Aorta (tissue), 5 donors: Measurements from ENCODE around the gene AGBL4. TPM values are rescaled to one million over a fixed set of nuclear protein-coding genes. Genes with fewer than 3 reads are reported as not detected.

Experiments used
- ATAC-seq: fragments of 200-7000 bp; cut with Tn5 transposase; one replicate; pipeline ENCODE4 v1.9.1; 2022; ENCODE audit warnings: moderate library complexity; ENCODE audit not compliant: low FRiP score
- DNase-seq, 2 donors: peaks; one replicate each; pipeline ENCODE4 v3.0.0-alpha.2; 2020
- H3K27ac ChIP-seq, 2 donors: one replicate each; pipeline ENCODE4 v1.5.1; 2013; ENCODE audit warnings: low read length in 2 of 2, mild to moderate bottlenecking in 2 of 2, moderate library complexity in 2 of 2, control low read depth in 1 of 2, inconsistent platforms in 1 of 2, low read depth in 1 of 2
- H3K27me3 ChIP-seq, 2 donors: one replicate each; pipeline ENCODE4 v1.6.1; 2013; ENCODE audit warnings: control low read depth in 1 of 2, low read length in 1 of 2, mild to moderate bottlenecking in 1 of 2, moderate library complexity in 1 of 2; ENCODE audit not compliant: insufficient read depth in 2 of 2, control insufficient read depth in 1 of 2
- H3K36me3 ChIP-seq, 2 donors: one replicate each; pipeline ENCODE4 v1.6.1; 2013; ENCODE audit warnings: control low read depth in 1 of 2, low read length in 1 of 2, mild to moderate bottlenecking in 1 of 2; ENCODE audit not compliant: insufficient read depth in 2 of 2, control insufficient read depth in 1 of 2
- H3K4me1 ChIP-seq, 2 donors: one replicate each; pipeline ENCODE4 v1.6.1; 2013; ENCODE audit warnings: low read length in 2 of 2, control low read depth in 1 of 2, mild to moderate bottlenecking in 1 of 2, moderate library complexity in 1 of 2; ENCODE audit not compliant: insufficient read depth in 2 of 2, control insufficient read depth in 1 of 2
- H3K4me3 ChIP-seq, 2 donors: one replicate each; pipeline ENCODE4 v1.5.1; 2013; ENCODE audit warnings: low read length in 2 of 2, control low read depth in 1 of 2, mild to moderate bottlenecking in 1 of 2
- H3K9me3 ChIP-seq: one replicate; pipeline ENCODE4 v1.6.1; 2013; ENCODE audit warnings: mild to moderate bottlenecking, low read length; ENCODE audit not compliant: control insufficient read depth
- WGBS, 2 donors: extraction: QIAGEN DNeasy Blood & Tissue Kit; methylation state at CpG; one replicate each; pipeline ENCODE4 v1.1.7; 2013; 5-methylcytosine and 5-hydroxymethylcytosine counted together
- intact Hi-C, 2 donors: fragments of 100-400 bp; cut with DNase I; formaldehyde crosslinking; loops; one replicate each; pipeline versions ENCODE4 v1.14.2 to v1.15.0; 2022
- polyA plus RNA-seq, 2 donors: library from polyadenylated mRNA; stranded (reverse); fragments of 200-250 nt; gene quantifications; one replicate each; pipeline ENCODE4 v1.2.3, GENCODE V29; 2013
- total RNA-seq, 2 donors: library from RNA; stranded (reverse); fragmentation: NEBNext Ultra II Directional; extraction: Animal tissue kit (Norgen Biotek cat#: 25700); gene quantifications; one replicate each; pipeline ENCODE4 v1.2.1, GENCODE V29; 2021
- donor health status: healthy with polysubstance abuse.
- donor health status: Bipolar disorder and iron deficiency.
- donor health status: DM: no; HTN: no; CAD: no.
- donor health status: DM: no; HTN: no; CAD: no.
- donor health status: DM: yes; HTN: yes; CAD: no.

The AGBL4 gene
- total and polyA plus RNA-seq, 4 donors: 0.18 TPM; not detected in 3

- Histone ChIP-seq H3K27ac (no peak overlapping the region), H3K9me3 (no peaks in the 10 kb centered on the region), H3K4me1 (no peaks in the 10 kb centered on the region), H3K4me3 (no peak overlapping the region), H3K27me3 (no peaks in the 10 kb centered on the region), H3K36me3 (no peaks in the 10 kb centered on the region)
- intact Hi-C loops: no loop called here
- WGBS, 2 donors: 84 to 89% methylated on average over 1 of the region's 1 CpG
- DNase-seq (no peak), ATAC-seq (no peak)
These were observed 887.0 kb downstream of the AGBL4 start for GRCh38 chr1:49136738-49137251.

- Histone ChIP-seq H3K36me3 (no peaks in the 10 kb centered on the region), H3K9me3 (peaks cover 2% of the 10 kb centered on the region), H3K27ac (no peak overlapping the region), H3K4me3 (no peak overlapping the region), H3K27me3 (no peaks in the 10 kb centered on the region), H3K4me1 (no peaks in the 10 kb centered on the region)
- intact Hi-C loops: no loop called here
- DNase-seq (no peak), ATAC-seq (no peak)
- WGBS, 2 donors: 29 to 31% methylated on average over 1 of the region's 1 CpG
These were observed 898.0 kb downstream of the AGBL4 start for GRCh38 chr1:49125746-49126145.

- no peak overlapping the region for H3K4me3 ChIP-seq
- H3K27me3 ChIP-seq: no peaks in the 10 kb centered on the region
- ATAC-seq (no peak), DNase-seq (no peak)
- H3K9me3 ChIP-seq: no peaks in the 10 kb centered on the region
- H3K4me1 ChIP-seq: no peaks in the 10 kb centered on the region
- intact Hi-C loops: no loop called here
- H3K27ac ChIP-seq: no peak overlapping the region
- 80 to 98% methylated on average over 1 of the region's 1 CpG for WGBS, 2 donors
- H3K36me3 ChIP-seq: no peaks in the 10 kb centered on the region
These were observed 911.8 kb downstream of the AGBL4 start for GRCh38 chr1:49111931-49112330.

- Histone ChIP-seq H3K27me3 (no peaks in the 10 kb centered on the region), H3K9me3 (no peaks in the 10 kb centered on the region), H3K27ac (no peak overlapping the region), H3K4me1 (no peaks in the 10 kb centered on the region), H3K4me3 (no peak overlapping the region), H3K36me3 (no peaks in the 10 kb centered on the region)
- intact Hi-C loops: no loop called here
- no peak for ATAC-seq
- no peak for DNase-seq
These were observed 917.3 kb downstream of the AGBL4 start for GRCh38 chr1:49106445-49106844.

- ATAC-seq: no peak
- 41 to 49% methylated on average over 3 of the region's 3 CpGs for WGBS, 2 donors
- no peaks in the 10 kb centered on the region for H3K36me3 ChIP-seq
- H3K4me1 ChIP-seq: no peaks in the 10 kb centered on the region
- no peak overlapping the region for H3K4me3 ChIP-seq
- H3K27ac ChIP-seq: no peak overlapping the region
- H3K27me3 ChIP-seq: no peaks in the 10 kb centered on the region
- DNase-seq: no peak
- intact Hi-C loops: no loop called here
- no peaks in the 10 kb centered on the region for H3K9me3 ChIP-seq
These were observed 919.2 kb downstream of the AGBL4 start for GRCh38 chr1:49104575-49104974.

- no peak for ATAC-seq
- intact Hi-C loops: no loop called here
These were observed 921.0 kb downstream of the AGBL4 start for GRCh38 chr1:49102752-49103151.

GRCh38 chr1:49098866-49099265, 924.9 kb downstream of the AGBL4 start:
- Histone ChIP-seq H3K27me3 (no peaks in the 10 kb centered on the region), H3K27ac (no peak overlapping the region), H3K9me3 (peaks cover 2% of the 10 kb centered on the region), H3K4me1 (no peaks in the 10 kb centered on the region), H3K4me3 (no peak overlapping the region), H3K36me3 (no peaks in the 10 kb centered on the region)
- intact Hi-C loops: no loop called here
- ATAC-seq: no peak
- 75 to 85% methylated on average over 5 of the region's 5 CpGs for WGBS, 2 donors
- DNase-seq: no peak

More at GRCh38 chr1:49102752-49103151, 921.0 kb downstream of the AGBL4 start:
- Histone ChIP-seq H3K27me3 (no peaks in the 10 kb centered on the region), H3K4me1 (no peaks in the 10 kb centered on the region), H3K27ac (no peak overlapping the region), H3K4me3 (no peak overlapping the region), H3K9me3 (peaks cover 2% of the 10 kb centered on the region), H3K36me3 (no peaks in the 10 kb centered on the region)
- no peak for DNase-seq

GRCh38 chr1:49086327-49086726, 937.4 kb downstream of the AGBL4 start:
- ATAC-seq (no peak), DNase-seq (no peak)
- no peaks in the 10 kb centered on the region for H3K9me3 ChIP-seq
- H3K27me3 ChIP-seq: no peaks in the 10 kb centered on the region
- H3K4me1 ChIP-seq: no peaks in the 10 kb centered on the region
- H3K36me3 ChIP-seq: no peaks in the 10 kb centered on the region
- no peak overlapping the region for H3K27ac ChIP-seq
- H3K4me3 ChIP-seq: no peak overlapping the region
- intact Hi-C loops: no loop called here
- 85 to 88% methylated on average over 2 of the region's 2 CpGs for WGBS, 2 donors

GRCh38 chr1:49085079-49085478, 938.7 kb downstream of the AGBL4 start:
- Histone ChIP-seq H3K27ac (no peak overlapping the region), H3K4me1 (no peaks in the 10 kb centered on the region), H3K27me3 (no peaks in the 10 kb centered on the region), H3K4me3 (no peak overlapping the region), H3K36me3 (no peaks in the 10 kb centered on the region), H3K9me3 (no peaks in the 10 kb centered on the region)
- DNase-seq (no peak), ATAC-seq (no peak)
- 72 to 77% methylated on average over 3 of the region's 3 CpGs for WGBS, 2 donors
- intact Hi-C loops: no loop called here
